Endodermal cell (in vitro differentiated cells): ENCODE measurements around the gene KRTCAP2. TPM values are rescaled to one million over a fixed set of nuclear protein-coding genes. Genes with fewer than 3 reads are reported as not detected.

Experiments used
- DNase-seq: peaks from one replicate; pipeline ENCODE4 v3.0.0-alpha.2; 2017
- H3K27ac ChIP-seq: 2 replicates; pipeline ENCODE4 v1.5.1; 2013; ENCODE audit warnings: mild to moderate bottlenecking, low read depth, low read length, moderate library complexity
- H3K27me3 ChIP-seq: 2 replicates; pipeline ENCODE4 v1.6.1; 2013; ENCODE audit warnings: mild to moderate bottlenecking, low read length, moderate library complexity; ENCODE audit not compliant: insufficient read depth, control insufficient read depth, poor library complexity, severe bottlenecking
- H3K36me3 ChIP-seq: 2 replicates; pipeline ENCODE4 v1.7.0; 2013; ENCODE audit warnings: mild to moderate bottlenecking, low read length, moderate library complexity; ENCODE audit not compliant: control insufficient read depth, insufficient read depth
- H3K4me1 ChIP-seq: one replicate; pipeline ENCODE4 v1.7.0; 2013; ENCODE audit warnings: low read length; ENCODE audit not compliant: control insufficient read depth, insufficient read depth
- H3K4me3 ChIP-seq: 2 replicates; pipeline ENCODE4 v1.5.1; 2013; ENCODE audit warnings: mild to moderate bottlenecking, low read length, moderate library complexity
- H3K9ac ChIP-seq: 2 replicates; pipeline ENCODE4 v1.6.1; 2013; ENCODE audit warnings: mild to moderate bottlenecking, low read length, moderate library complexity; ENCODE audit not compliant: poor library complexity, severe bottlenecking; ENCODE audit errors: extremely low read depth
- H3K9me3 ChIP-seq: 2 replicates; pipeline ENCODE4 v1.6.1; 2013; ENCODE audit warnings: mild to moderate bottlenecking, low read length, moderate library complexity; ENCODE audit not compliant: control insufficient read depth
- H3K27ac Mint-ChIP-seq: 2 replicates; pipeline ENCODE4 v1.8.0; 2020; ENCODE audit warnings: mixed read lengths
- H3K27me3 Mint-ChIP-seq: 2 replicates; pipeline ENCODE4 v1.8.0; 2021; ENCODE audit warnings: mild to moderate bottlenecking, mixed read lengths; ENCODE audit not compliant: insufficient read depth
- H3K36me3 Mint-ChIP-seq: 2 replicates; pipeline ENCODE4 v1.8.0; 2020; ENCODE audit warnings: low read depth, mixed read lengths
- H3K4me1 Mint-ChIP-seq: 2 replicates; pipeline ENCODE4 v1.8.0; 2020; ENCODE audit warnings: mixed read lengths
- H3K4me3 Mint-ChIP-seq: 2 replicates; pipeline ENCODE4 v1.8.0; 2020; ENCODE audit warnings: mild to moderate bottlenecking, moderate library complexity, mixed read lengths
- H3K9me3 Mint-ChIP-seq: 2 replicates; pipeline ENCODE4 v1.8.0; 2020; ENCODE audit warnings: mild to moderate bottlenecking, mixed read lengths
- CTCF ChIP-seq: fragments of 200-600 bp; sonication (generic); conservative IDR thresholded peaks from 2 replicates; pipeline ENCODE4 v1.5.0; 2021; ENCODE audit warnings: antibody characterized with exemption, mild to moderate bottlenecking
- WGBS, 2 experiments: methylation state at CpG; one replicate each; pipeline versions ENCODE4 v1.1.5 to v1.1.7; 2013; ENCODE audit warnings: missing lambda C conversion rate in 2 of 2, mixed read lengths in 1 of 2; ENCODE audit not compliant: insufficient coverage in 1 of 2, insufficient read length in 1 of 2; 5-methylcytosine and 5-hydroxymethylcytosine counted together
- total RNA-seq, 2 donors: library from RNA; stranded (reverse); fragmentation: NEBNext Ultra II Directional in 1 of 2; extraction: Animal tissue kit (Norgen Biotek cat#: 25700) in 1 of 2; gene quantifications; 2 replicates in 1 of 2; 3 replicates in 1 of 2; pipeline ENCODE4 v1.2.1, GENCODE V29; 2021

The KRTCAP2 gene
- total RNA-seq, 2 donors from 2014 or later: 143 to 152 TPM

GRCh38 chr1:155135415-155136028 lies 37.6 kb downstream of the KRTCAP2 start, which contains the start of gene SLC50A1:
Gene SLC50A1, plus strand, starts transcription at chr1:155135852. Its CDS starts 60 bp downstream, at chr1:155135912.
- no peaks in the 10 kb centered on the region for H3K27me3 ChIP-seq
- no peaks in the 10 kb centered on the region for H3K9me3 ChIP-seq
- H3K4me3 ChIP-seq: peak within 1 kb of the TSS; percentile 99
- Mint-ChIP-seq H3K36me3 (peaks cover 20% of the 10 kb centered on the region), H3K4me1 (peaks cover 14% of the 10 kb centered on the region), H3K27me3 (peaks cover 23% of the 10 kb centered on the region), H3K4me3 (peak within 1 kb of the TSS; percentile 94), H3K27ac (peak within 1 kb of the TSS; percentile 99), H3K9me3 (no peaks in the 10 kb centered on the region)
- peak; percentile 98 for DNase-seq
- H3K36me3 ChIP-seq: peaks cover 12% of the 10 kb centered on the region
- WGBS, 2 experiments: 0 to 1% methylated on average over 17 to 52 of the region's 52 CpGs
- peak within 1 kb of the TSS; percentile 86 for H3K9ac ChIP-seq
- peaks cover 4% of the 10 kb centered on the region for H3K4me1 ChIP-seq
- peak; percentile 48 for TF ChIP-seq CTCF
- H3K27ac ChIP-seq: peak within 1 kb of the TSS; percentile 88

- H3K9me3 ChIP-seq: no peaks in the 10 kb centered on the region
- peak overlapping the region; percentile 86 for H3K9ac ChIP-seq
- Mint-ChIP-seq H3K9me3 (no peaks in the 10 kb centered on the region), H3K27me3 (peaks cover 23% of the 10 kb centered on the region), H3K4me1 (peaks cover 18% of the 10 kb centered on the region), H3K4me3 (peak overlapping the region; percentile 94), H3K36me3 (peaks cover 20% of the 10 kb centered on the region), H3K27ac (peak overlapping the region; percentile 99)
- DNase-seq: peak; percentile 87
- TF ChIP-seq CTCF: no peak
- peaks cover 12% of the 10 kb centered on the region for H3K36me3 ChIP-seq
- H3K27ac ChIP-seq: peak overlapping the region; percentile 88
- no peaks in the 10 kb centered on the region for H3K27me3 ChIP-seq
- peaks cover 7% of the 10 kb centered on the region for H3K4me1 ChIP-seq
- H3K4me3 ChIP-seq: peak overlapping the region; percentile 99
- 9% methylated on average over 15 to 18 of the region's 18 CpGs for WGBS, 2 experiments
Measured at GRCh38 chr1:155134880-155135414, 38.2 kb downstream of the KRTCAP2 start.

- Mint-ChIP-seq H3K4me3 (peak overlapping the region; percentile 94), H3K27me3 (peaks cover 29% of the 10 kb centered on the region), H3K36me3 (peaks cover 20% of the 10 kb centered on the region), H3K9me3 (no peaks in the 10 kb centered on the region), H3K4me1 (peaks cover 23% of the 10 kb centered on the region), H3K27ac (no peak overlapping the region)
- Histone ChIP-seq H3K27ac (no peak overlapping the region), H3K9ac (peak overlapping the region; percentile 86), H3K4me3 (peak overlapping the region; percentile 99), H3K36me3 (peaks cover 12% of the 10 kb centered on the region), H3K9me3 (no peaks in the 10 kb centered on the region), H3K4me1 (peaks cover 13% of the 10 kb centered on the region), H3K27me3 (peaks cover 4% of the 10 kb centered on the region)
- 67 to 71% methylated on average over 1 of the region's 1 CpG for WGBS, 2 experiments
- TF ChIP-seq CTCF: no peak
- no peak for DNase-seq
Measured at GRCh38 chr1:155134322-155134721, 38.8 kb downstream of the KRTCAP2 start.
